NCI-H2171 (cell line): Measurements from ENCODE around the gene INPPL1.

Experiments
- DNase-seq: peaks from one replicate; lab custom pipeline; 2025; lab: John Stamatoyannopoulos, UW

INPPL1 gene

DNA sequence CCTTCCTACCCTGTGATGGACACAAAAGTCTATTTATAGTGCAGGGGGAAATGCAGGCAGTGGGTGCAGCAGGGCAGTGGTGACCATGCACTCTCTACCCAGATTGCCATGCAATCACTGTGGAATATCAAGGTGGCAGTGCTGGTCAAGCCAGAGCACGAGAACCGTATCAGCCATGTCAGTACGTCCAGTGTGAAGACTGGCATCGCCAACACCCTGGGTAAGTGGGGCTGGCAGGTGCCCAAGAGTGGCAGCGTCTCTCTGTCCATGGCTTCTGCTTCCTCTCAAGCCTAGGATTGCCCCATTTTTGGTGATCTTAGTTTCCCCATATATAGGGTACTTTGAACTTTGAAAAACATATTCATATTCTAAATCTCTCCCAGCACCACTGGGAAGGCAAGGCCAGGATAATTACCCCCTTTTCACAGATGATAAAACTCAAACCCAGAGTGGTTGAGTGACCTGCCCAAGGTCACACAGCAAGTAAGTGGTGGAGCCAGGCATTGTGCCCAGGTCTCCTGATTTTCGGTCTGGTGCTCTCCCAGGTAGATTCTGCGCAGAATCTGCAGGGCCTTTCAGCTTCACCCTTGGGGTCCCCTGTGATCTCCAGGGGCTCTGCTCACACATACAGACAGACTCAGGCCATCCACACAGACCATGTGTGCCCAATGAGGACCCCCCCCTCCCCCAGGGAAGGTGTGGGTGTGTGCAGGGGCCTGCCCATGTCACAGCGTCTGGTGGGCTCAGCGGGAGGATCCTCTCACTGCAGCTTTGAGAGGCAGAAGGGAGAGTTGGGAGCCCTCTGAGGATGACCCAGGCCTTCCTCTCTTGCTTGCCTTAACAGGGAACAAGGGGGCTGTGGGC, 7.1 kb downstream of the INPPL1 start:
- no peak for DNase-seq

DNA sequence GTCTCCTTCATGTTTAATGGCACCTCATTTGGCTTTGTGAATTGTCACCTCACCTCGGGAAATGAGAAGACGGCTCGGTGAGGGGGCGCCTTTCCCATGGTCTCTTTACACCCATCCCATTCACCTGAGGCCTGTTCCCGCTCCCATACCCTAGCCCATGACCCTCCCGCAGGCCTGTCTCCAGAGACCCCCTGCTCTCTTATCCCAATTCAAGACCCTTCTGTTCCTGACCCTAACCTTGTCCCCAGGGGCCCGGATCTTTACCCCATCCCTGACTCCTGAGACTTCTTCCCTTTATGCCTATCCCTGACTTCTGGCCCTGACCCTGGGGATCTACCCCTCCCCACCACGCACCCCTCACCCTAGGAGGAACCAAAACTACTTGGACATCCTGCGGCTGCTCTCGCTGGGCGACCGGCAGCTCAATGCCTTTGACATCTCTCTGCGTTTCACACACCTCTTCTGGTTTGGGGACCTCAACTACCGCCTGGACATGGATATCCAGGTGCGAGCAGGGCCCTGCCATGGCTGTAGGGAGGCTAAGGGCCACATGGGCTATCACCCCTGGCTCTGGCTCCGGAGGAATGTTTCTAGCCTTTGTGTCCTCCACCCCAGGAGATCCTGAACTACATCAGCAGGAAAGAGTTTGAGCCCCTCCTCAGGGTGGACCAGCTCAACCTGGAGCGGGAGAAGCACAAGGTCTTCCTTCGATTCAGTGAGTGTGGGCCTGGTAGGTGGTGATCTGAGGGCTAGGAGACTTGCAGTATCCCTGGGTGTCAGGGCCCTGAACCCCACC, 7.9 kb downstream of the INPPL1 start:
- DNase-seq, result no peak

DNA sequence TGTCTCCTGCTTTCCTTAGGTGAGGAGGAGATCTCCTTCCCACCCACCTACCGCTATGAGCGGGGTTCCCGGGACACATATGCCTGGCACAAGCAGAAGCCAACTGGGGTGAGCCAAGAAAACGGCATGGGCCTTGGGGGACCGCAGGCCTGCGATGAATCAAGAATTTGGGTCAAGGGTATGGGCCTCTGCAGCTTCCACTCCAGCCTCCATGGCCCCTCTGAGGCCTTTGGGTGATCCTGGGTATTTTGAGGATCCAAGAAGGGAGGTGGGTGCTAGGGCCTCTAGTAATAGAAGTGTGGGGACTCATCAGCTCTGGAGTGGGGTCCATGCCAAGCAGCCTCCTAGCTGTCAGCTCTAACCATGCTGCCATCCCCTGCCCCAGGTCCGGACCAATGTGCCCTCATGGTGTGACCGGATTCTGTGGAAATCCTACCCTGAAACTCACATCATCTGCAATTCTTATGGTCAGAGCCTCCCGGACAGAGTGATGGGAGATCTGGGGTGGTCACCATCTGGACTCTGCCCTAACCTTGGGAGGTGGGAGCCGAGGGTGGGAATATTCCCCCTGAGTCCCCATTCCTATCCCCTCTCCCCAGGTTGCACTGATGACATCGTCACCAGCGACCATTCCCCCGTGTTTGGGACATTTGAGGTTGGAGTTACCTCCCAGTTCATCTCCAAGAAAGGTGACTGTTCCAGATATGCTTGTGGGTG, 8.6 kb downstream of the INPPL1 start:
- no peak for DNase-seq

DNA sequence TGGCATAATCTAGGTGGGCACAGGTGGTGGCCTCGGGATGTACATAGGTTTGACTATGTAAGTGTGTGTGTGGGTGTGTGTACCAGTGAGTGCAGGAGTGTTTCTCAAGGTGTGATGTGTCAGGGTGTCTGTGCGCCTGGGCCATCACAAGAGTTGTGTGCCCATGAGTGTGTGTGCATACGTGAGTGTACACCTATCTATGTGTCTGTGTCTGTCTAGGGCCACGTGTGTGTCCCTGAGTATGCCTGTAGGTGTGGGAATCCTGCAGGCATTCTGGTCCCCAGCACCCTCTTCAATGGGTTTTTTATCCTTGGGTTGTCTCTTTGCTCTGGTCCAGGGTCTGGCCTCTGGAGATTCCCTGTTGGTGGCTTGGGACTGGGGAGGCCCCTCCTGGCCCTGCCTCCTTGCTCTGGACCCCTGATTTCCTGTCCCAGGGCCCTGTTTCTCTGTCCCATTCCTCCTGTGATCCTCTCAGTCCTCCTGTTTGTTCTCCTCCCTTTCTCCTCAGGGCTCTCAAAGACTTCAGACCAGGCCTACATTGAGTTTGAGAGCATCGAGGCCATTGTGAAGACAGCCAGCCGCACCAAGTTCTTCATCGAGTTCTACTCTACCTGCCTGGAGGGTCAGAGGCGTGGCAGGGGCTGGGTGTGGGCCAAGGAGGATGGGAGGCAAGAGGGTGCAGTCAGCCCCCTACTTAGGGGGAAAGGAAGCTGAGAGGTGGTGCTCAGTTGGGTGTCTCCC, 9.4 kb downstream of the INPPL1 start:
- DNase-seq, result no peak

DNA sequence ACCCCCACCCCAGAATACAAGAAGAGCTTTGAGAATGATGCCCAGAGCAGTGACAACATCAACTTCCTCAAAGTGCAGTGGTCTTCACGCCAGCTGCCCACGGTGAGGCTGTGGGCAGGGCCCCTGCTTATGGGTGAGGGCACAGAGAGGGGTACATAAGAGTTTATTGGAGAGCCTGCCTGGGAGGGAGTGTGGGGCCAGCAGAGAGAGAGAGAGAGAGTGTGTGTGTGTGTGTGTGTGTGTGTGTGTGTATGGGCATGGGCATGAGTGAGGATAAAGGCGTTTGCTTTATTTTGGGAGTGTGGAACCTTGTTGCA, 9.9 kb downstream of the INPPL1 start:
- DNase-seq, result no peak

DNA sequence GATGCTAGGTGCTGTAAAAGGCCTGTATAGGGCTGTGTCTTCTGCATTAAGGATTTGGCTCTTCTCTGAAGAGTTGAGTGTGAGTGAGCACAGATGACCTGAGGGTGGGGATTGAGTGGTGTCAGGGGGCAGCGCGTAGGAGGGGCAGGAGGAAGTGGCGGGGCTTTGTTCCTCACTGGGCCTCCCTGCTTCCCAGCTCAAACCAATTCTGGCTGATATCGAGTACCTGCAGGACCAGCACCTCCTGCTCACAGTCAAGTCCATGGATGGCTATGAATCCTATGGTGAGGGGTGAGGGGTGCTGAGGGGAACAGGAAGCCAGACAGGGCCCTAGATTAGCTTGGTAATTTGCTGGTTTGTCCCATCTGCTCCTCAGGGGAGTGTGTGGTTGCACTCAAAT, 10.4 kb downstream of the INPPL1 start:
- no peak for DNase-seq

DNA sequence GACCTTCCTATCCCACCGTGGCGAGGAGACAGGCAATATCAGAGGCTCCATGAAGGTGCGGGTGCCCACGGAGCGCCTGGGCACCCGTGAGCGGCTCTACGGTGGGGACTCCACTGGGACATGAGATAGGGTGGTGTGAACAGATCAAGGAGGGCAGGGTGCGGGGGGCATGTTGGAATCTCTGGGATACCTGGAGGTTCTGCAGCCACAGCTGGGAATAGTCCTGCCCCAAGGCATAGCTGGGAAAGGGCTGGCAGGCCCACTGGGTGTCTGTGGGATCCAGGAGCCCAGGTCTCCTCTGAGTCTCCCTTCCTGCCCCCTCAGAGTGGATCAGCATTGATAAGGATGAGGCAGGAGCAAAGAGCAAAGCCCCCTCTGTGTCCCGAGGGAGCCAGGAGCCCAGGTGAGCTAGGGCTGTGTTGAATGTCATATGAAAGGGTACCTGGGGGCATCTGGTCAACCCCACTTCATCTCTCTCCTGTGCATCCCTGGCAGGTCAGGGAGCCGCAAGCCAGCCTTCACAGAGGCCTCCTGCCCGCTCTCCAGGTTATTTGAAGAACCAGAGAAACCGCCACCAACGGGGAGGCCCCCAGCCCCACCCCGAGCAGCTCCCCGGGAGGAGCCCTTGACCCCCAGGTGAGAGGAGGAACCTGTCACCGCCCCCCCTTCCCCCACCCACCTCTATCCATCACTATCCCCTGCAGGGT, 10.9 kb downstream of the INPPL1 start:
- no peak for DNase-seq

DNA sequence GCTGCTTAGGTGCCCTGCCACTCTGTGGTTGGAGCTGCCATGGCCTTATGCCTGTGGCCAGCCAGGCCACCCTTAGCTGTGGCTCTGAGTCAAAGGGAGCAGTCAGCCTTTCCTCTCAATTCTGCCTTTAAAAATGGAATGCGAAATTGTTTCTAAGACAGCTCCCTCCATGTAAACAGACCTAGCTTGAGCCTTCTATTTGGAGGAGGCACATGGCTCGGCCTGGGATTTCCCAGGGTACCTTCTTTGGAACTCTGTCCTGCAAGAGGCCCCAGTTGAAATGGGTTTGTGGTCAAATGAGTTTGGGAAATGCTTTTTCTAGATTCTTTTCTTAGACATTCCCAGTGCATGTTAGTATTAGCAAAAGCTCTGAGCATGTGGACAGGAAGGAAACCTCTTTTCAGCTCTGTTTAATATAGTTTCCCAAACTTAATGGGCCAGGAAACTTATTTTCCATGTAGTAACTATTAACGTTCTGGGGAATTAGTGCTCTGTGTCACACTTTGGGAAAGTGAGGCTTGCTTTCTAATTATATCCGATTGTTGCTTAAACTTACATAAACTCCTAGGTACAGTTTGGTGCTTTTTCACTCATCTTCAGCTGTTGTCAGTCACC, 11.6 kb downstream of the INPPL1 start:
- no peak for DNase-seq

DNA sequence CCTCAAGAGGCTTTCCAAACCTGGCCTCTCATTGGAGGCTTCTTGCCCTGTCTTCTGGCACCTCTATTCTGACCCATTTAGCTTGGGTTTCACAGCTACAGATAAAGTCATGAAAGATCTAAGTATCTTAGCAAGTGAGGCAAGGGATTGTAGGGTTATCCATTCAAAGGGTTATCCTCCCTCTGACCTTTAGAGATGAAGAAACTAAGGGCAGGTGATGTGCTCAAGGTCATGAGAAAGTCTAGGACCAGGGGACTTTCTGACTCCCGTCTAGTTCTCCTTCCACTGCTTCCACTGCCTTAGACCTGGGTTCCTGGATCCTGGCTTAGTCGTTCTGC, 12.2 kb downstream of the INPPL1 start:
- no peak for DNase-seq

DNA sequence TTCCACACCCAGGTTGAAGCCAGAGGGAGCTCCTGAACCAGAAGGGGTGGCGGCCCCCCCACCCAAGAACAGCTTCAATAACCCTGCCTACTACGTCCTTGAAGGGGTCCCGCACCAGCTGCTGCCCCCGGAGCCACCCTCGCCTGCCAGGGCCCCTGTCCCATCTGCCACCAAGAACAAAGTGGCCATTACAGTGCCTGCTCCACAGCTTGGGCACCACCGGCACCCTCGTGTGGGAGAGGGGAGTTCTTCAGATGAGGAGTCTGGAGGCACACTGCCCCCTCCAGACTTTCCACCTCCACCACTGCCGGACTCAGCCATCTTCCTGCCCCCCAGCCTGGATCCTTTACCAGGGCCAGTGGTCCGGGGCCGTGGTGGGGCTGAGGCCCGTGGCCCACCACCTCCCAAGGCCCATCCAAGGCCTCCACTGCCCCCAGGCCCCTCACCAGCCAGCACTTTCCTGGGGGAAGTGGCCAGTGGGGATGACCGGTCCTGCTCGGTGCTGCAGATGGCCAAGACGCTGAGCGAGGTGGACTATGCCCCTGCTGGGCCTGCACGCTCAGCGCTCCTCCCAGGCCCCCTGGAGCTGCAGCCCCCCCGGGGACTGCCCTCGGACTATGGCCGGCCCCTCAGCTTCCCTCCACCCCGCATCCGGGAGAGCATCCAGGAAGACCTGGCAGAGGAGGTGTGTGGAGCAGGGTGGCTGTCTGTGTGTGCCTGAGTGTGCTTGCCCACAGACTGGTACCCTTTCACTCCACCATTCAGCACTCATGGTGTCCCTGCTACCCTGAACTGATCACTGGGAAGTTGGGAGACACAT, 12.8 kb downstream of the INPPL1 start:
- no peak for DNase-seq

DNA sequence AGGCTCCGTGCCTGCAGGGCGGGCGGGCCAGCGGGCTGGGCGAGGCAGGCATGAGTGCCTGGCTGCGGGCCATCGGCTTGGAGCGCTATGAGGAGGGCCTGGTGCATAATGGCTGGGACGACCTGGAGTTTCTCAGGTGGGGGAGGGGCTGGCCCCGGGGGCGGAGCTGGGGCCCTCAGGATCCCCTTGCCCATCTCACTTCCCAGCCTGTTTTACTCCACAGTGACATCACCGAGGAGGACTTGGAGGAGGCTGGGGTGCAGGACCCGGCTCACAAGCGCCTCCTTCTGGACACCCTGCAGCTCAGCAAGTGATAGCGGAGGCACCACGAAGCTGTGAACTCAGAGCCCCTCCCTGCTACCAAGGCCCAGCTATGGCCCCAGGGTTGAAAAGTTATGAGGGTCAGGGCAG, 13.5 kb downstream of the INPPL1 start:
- DNase-seq, result no peak

DNA sequence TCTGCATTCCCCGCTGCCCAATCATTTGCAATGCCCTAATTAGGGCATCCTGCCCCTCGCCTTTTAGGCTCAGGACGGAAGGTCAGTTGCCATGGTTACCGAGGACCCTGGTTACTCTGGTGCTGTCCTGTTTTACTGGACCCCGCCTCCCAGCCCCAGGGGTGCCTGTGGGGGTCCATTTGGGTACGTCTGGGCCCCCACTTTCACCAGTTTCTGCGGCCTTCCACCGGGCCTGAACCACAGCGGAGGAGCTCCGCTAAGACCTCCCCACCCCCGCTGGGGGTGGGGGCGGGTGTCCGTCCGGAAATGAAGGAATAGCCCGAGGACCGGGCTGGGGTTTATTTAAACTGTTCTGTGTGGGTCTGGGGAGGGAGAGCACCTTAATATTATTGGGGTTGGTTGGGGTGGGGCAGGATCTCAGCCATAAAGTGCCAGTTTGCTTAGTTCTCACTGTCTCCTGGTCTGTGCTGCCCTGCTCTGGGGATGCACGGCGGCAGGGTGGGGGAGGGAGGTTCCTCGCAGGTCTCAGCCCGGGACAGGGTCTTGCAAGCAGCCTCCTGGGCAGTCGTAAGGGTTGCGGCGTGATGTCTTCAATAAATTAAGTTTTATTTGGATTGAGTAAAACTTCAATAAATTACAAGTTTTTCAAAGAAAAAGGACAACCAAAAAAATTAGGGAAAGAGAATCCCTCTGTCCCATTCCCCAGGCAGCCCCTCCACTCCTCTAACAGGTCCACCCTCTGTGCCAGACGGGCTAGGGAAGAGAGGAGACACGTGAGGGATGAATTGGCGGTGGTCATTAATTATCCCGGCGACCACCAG, 14.1 kb downstream of the INPPL1 start:
- DNase-seq, result no peak

DNA sequence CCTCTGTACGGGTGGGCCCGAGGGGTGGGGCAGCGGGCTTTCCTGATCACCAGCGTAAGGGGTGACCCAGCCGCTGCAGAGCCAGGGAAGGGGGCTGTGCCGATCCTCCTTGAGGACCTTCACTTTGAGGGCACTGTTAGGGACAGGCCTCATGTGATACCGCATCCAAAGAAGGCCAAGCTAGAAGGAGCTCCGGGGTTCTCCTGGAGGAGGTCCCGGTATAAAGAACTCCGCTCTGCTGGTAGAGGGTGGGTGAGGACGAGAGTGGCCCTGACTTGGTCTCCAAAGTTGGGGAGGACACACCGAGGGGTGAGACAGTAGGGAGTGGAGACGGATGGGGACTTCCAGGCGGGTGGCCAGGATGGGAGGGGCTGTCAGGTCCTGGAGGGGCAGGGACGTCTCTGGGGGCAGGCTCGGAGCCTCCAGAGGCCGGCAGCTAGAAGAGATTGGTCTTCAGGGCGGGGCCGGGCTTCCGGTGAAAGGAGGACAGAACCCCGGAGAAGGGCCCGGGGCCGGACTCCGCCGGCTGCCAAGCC, 14.8 kb downstream of the INPPL1 start:
- DNase-seq, result no peak

DNA sequence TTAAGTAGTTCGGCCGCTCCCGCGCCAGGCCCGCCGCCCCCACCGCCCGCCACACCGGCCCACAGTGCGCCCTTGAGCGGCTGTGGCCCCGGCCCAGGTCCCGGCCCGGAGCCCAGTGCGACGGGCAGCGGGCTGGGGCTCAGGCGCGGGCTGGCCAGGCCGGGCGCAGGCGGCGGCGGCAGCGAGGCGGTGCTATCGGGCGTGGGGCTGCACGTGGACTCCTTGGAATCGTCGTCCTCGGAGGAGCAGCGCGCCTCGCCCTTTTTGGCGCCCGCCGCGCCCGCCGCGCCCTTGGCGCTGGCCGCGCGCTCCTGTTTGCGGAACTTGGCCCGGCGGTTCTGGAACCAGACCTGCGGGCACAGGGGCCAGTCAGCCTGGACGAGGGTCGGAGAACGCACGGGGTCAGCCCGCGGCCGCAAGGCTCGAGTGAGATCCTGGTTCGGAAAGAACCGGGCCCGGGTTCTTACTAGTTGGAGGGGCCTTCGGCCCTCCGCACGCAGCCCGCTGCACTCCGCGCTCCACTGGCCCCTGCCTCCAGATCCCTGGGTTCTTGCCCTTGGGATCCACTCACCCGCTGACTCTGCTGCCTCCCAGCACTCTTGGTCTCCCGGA, 15.4 kb downstream of the INPPL1 start:
- no peak for DNase-seq

DNA sequence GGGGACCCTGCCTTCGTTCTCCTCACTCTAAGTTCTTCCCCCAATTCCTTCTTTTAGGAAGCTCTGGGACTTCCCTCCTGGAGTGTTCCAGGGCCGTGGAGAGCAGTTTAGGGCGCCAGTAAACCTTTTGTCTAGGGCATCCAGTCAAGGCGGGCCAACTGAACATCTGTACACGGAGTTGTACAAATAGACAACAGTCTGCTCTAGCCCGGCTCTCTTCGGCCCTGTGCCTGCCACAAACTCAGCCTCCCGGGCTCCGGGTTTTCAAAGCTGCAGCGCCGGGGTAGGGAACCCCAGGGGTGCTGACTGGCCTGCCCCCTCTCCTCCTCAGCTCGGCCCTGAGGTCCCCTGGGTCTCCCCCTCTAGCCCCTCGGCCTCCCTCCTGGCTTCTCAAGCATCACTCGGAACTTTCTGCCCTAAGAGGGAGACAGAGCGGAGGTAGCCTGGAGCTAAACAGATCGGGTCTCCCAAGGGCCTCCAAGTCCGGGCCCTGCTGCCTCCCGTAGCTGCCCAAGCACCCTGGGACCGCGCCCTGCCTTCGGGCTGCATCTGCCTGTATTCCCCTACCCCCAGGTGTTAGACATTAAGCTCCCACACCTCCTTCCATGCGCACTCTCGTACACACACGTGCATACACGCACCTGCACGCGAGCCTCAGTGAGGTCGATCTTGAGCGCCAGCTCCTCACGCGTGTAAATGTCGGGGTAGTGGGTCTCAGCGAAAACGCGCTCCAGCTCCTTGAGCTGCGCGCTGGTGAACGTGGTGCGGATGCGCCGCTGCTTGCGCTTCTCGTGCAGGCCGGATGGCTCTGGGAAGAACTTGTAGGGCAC, 16.1 kb downstream of the INPPL1 start:
- DNase-seq, result no peak

DNA sequence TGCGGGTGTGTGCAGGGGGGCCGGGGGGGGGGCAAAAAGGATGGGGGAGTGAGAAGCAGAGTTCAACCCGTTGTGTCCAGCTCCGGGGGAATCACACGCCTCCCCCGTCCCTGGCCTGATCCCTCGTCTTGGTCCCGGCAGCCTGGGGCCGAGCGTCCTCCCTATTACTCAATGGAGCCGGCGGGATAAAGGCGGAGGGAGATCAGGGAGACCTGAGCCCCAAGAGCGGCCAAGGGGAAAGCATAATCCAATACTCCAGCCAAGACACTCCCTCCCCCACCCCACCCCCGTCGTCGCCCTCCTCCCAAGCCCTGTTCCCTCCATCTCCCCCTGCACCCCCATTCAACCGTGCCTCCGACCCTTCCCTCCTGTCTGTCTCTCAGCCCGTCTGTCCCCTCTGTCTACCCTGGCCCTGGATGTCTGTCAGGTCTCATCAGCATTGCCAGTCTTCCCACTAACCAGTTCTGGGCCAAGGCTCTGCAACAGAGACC, 16.8 kb downstream of the INPPL1 start:
- no peak for DNase-seq

DNA sequence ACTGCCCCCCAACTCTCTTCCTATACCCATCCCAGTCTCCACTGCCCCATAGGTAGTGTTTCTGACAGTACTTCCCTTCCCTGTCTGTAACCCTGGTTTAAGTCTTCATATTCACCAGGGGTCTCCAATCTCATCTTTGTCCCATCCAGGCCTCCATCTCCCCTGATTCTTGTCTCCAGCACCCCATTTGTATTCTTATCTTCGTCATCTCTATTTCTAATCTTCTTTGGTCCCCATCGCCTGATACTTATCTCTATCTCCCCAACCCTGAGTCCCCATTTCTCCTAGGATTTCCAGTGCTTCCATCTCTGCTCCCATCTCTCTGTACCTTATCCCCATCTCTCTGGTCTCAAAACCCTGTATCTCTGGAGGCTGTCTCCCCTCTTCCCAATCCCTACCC, 17.6 kb downstream of the INPPL1 start:
- no peak for DNase-seq
